Measurements from ENCODE around the gene IFT122. TPM values are rescaled to one million over a fixed set of nuclear protein-coding genes. Genes with fewer than 3 reads are reported as not detected.
A peak's percentile ranks its signal among the peaks of the same experiment; 100 is the strongest.
"Not testable (repeated sequence)": the region's sequence is repeated elsewhere in the genome, so short reads cannot be mapped to it uniquely, and the experiment has no call there.

IFT122 gene
- total RNA-seq, 2 experiments from 2014 or later: 22.7 to 26.7 TPM

DNA sequence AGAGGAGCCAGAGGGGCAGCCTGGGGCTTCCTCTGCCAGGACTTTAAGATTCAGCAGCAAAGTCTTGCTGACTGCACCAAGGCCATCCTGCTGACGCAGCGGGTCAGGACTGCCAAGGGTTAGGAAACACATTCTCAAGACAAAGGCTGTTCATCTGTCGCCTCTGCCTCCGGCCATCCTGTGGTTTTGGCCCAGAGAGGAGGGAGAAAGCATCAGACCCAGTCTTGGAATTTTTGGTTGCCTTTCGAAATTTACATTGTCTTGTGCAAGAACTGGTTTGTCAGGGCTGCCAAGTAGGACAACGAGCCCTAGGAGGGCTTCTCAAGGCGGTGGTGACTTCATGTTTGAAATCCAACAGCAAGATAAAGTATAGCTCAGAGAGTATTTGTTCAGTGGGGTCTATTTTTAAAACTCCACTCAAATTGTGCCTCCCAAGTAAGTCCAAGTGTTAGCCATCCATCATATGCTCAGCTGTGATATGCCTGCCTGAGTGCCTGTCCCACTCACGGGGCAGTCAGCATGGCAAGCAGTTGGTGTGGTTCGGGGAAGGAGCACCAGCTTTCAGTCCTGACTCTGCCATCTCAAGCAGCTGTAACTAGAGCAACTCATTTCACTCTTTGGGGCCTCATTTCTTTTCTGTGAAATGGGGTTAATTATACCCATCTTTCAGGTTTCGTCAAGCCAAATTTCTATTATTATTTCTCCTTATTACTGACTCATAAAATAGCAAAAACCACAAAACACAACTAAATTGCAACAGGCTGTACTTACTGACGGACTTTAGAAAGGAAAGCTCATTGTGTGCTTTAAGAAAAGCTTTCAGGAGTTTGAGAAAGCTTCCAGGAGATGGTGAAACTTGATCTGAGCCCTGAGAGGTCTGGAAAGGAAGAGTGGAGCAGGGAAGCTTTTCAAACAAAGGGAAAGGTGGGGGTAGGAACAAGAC is 46.0 kb downstream of the IFT122 start:
- Mint-ChIP-seq H3K9me3 (no peaks in the 10 kb centered on the region), H3K27ac (no peak overlapping the region), H3K27me3 (no peaks in the 10 kb centered on the region), H3K4me1 (ENCODE audit: low read depth) (peaks cover 13% of the 10 kb centered on the region), H3K4me3 (no peak overlapping the region), H3K36me3 (ENCODE audit: low read depth) (peaks cover 31% of the 10 kb centered on the region)
- H3K4me3 ChIP-seq (ENCODE audit: low read length): no peak overlapping the region
- H3K36me3 ChIP-seq (ENCODE audit: insufficient read depth, low read length): no peaks in the 10 kb centered on the region
- ChIA-PET CTCF (no interaction called here), POLR2A (interaction anchor here (0.7 kb wide), 1 partner anchor 837 kb away, joined by 3 read pairs; no protein-coding TSS in a partner anchor)
- peaks cover 21% of the 10 kb centered on the region for H3K4me1 ChIP-seq (ENCODE audit: insufficient read depth, low read length)
- no peak for TF ChIP-seq CTCF (IDR thresholded peaks at IDR 0.05)
- DNase-seq (peak in 2 of 14 experiments; percentile 18 to 33), ATAC-seq (ENCODE audit: poor library complexity) (no peak)
- H3K27ac ChIP-seq (ENCODE audit: low read depth in 1 of 2, low read length in 2 of 2): no peak overlapping the region
- no peaks in the 10 kb centered on the region for H3K27me3 ChIP-seq (ENCODE audit: control insufficient read depth in 1 of 2, insufficient read depth in 2 of 2, low read length in 2 of 2)
- intact Hi-C loops (cut with DNase I, micrococcal nuclease): no loop called here
- H3K9me3 ChIP-seq (ENCODE audit: control insufficient read depth in 1 of 2, insufficient read depth in 1 of 2, low read length in 2 of 2): no peaks in the 10 kb centered on the region

GRCh38 chr3:129486664-129487035 is 46.6 kb downstream of the IFT122 start:
- Histone ChIP-seq H3K9me3 (ENCODE audit: control insufficient read depth in 1 of 2, insufficient read depth in 1 of 2, low read length in 2 of 2) (no peaks in the 10 kb centered on the region), H3K4me3 (ENCODE audit: low read length) (no peak overlapping the region), H3K36me3 (ENCODE audit: insufficient read depth, low read length) (no peaks in the 10 kb centered on the region), H3K27me3 (ENCODE audit: control insufficient read depth in 1 of 2, insufficient read depth in 2 of 2, low read length in 2 of 2) (no peaks in the 10 kb centered on the region), H3K4me1 (ENCODE audit: insufficient read depth, low read length) (peaks cover 16% of the 10 kb centered on the region), H3K27ac (ENCODE audit: low read depth in 1 of 2, low read length in 2 of 2) (no peak overlapping the region)
- no peak for TF ChIP-seq CTCF (IDR thresholded peaks at IDR 0.05)
- H3K27me3 Mint-ChIP-seq: no peaks in the 10 kb centered on the region
- no peak for ATAC-seq (ENCODE audit: poor library complexity)
- H3K27ac Mint-ChIP-seq: no peak overlapping the region
- peaks cover 32% of the 10 kb centered on the region for H3K36me3 Mint-ChIP-seq (ENCODE audit: low read depth)
- POLR2A ChIA-PET: interaction anchor here (0.7 kb wide), 1 partner anchor 837 kb away, joined by 3 read pairs; no protein-coding TSS in a partner anchor
- intact Hi-C loops (cut with DNase I, micrococcal nuclease): no loop called here
- DNase-seq: no peak
- peaks cover 7% of the 10 kb centered on the region for H3K4me1 Mint-ChIP-seq (ENCODE audit: low read depth)
- no peaks in the 10 kb centered on the region for H3K9me3 Mint-ChIP-seq
- CTCF ChIA-PET: no interaction called here
- no peak overlapping the region for H3K4me3 Mint-ChIP-seq

GRCh38 chr3:129487183-129487867 is 47.3 kb downstream of the IFT122 start:
- ChIA-PET CTCF (no interaction called here), POLR2A (no interaction called here)
- no peak for ATAC-seq (ENCODE audit: poor library complexity)
- no peak overlapping the region for H3K4me3 Mint-ChIP-seq
- no peak for TF ChIP-seq CTCF (IDR thresholded peaks at IDR 0.05)
- H3K27ac Mint-ChIP-seq: no peak overlapping the region
- Histone ChIP-seq H3K4me3 (ENCODE audit: low read length) (no peak overlapping the region), H3K27ac (ENCODE audit: low read depth in 1 of 2, low read length in 2 of 2) (no peak overlapping the region), H3K4me1 (ENCODE audit: insufficient read depth, low read length) (peaks cover 9% of the 10 kb centered on the region), H3K27me3 (ENCODE audit: control insufficient read depth in 1 of 2, insufficient read depth in 2 of 2, low read length in 2 of 2) (no peaks in the 10 kb centered on the region), H3K9me3 (ENCODE audit: control insufficient read depth in 1 of 2, insufficient read depth in 1 of 2, low read length in 2 of 2) (no peaks in the 10 kb centered on the region), H3K36me3 (ENCODE audit: insufficient read depth, low read length) (peaks cover 4% of the 10 kb centered on the region)
- H3K27me3 Mint-ChIP-seq: no peaks in the 10 kb centered on the region
- H3K4me1 Mint-ChIP-seq (ENCODE audit: low read depth): no peaks in the 10 kb centered on the region
- H3K9me3 Mint-ChIP-seq: no peaks in the 10 kb centered on the region
- DNase-seq: no peak
- intact Hi-C loops (cut with DNase I, micrococcal nuclease): no loop called here
- H3K36me3 Mint-ChIP-seq (ENCODE audit: low read depth): peaks cover 33% of the 10 kb centered on the region

- DNase-seq; intact Hi-C loops (cut with DNase I, micrococcal nuclease); H3K4me1 ChIP-seq (ENCODE audit: insufficient read depth, low read length); ATAC-seq (ENCODE audit: poor library complexity); H3K27ac Mint-ChIP-seq; H3K27me3 Mint-ChIP-seq; H3K36me3 ChIP-seq (ENCODE audit: insufficient read depth, low read length); H3K27ac ChIP-seq (ENCODE audit: low read depth in 1 of 2, low read length in 2 of 2); H3K9me3 Mint-ChIP-seq; H3K9me3 ChIP-seq (ENCODE audit: control insufficient read depth in 1 of 2, insufficient read depth in 1 of 2, low read length in 2 of 2); POLR2A ChIA-PET; H3K4me3 ChIP-seq (ENCODE audit: low read length); CTCF ChIA-PET; H3K4me1 Mint-ChIP-seq (ENCODE audit: low read depth); H3K27me3 ChIP-seq (ENCODE audit: control insufficient read depth in 1 of 2, insufficient read depth in 2 of 2, low read length in 2 of 2); H3K4me3 Mint-ChIP-seq: not testable (repeated sequence)
- H3K36me3 Mint-ChIP-seq (ENCODE audit: low read depth): peaks cover 34% of the 10 kb centered on the region
Measured at GRCh38 chr3:129487868-129488335, 47.9 kb downstream of the IFT122 start.

DNA sequence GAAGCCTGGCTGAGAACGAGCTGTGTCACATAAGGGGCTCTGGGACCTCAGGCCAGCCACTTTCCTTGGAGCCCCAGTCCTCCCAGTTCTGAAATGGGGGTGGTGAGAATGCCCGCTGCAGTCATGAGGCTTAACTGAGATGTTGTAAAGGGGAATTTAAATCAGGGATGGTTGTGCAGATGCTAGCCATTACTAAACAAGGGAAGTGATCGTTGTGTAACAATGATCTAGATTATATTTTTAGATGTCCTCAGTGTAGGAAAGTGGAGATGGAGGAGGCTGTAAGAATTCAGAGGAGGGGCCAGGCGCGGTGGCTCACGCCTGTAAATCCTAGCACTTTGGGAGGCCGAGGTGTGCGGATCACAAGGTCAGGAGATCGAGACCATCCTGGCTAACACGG is 49.2 kb downstream of the IFT122 start:
- H3K9me3 Mint-ChIP-seq; H3K27ac Mint-ChIP-seq; H3K4me3 ChIP-seq (ENCODE audit: low read length); ATAC-seq (ENCODE audit: poor library complexity); intact Hi-C loops (cut with DNase I, micrococcal nuclease); H3K4me1 ChIP-seq (ENCODE audit: insufficient read depth, low read length); H3K4me3 Mint-ChIP-seq; H3K27ac ChIP-seq (ENCODE audit: low read depth in 1 of 2, low read length in 2 of 2); POLR2A ChIA-PET; H3K27me3 ChIP-seq (ENCODE audit: control insufficient read depth in 1 of 2, insufficient read depth in 2 of 2, low read length in 2 of 2); H3K9me3 ChIP-seq (ENCODE audit: control insufficient read depth in 1 of 2, insufficient read depth in 1 of 2, low read length in 2 of 2); H3K4me1 Mint-ChIP-seq (ENCODE audit: low read depth); H3K36me3 ChIP-seq (ENCODE audit: insufficient read depth, low read length); H3K27me3 Mint-ChIP-seq: not testable (repeated sequence)
- DNase-seq: peak in 2 of 14 experiments; percentile 14 to 21
- peaks cover 40% of the 10 kb centered on the region for H3K36me3 Mint-ChIP-seq (ENCODE audit: low read depth)
- CTCF ChIA-PET: interaction anchor here (1.4 kb wide), 1 partner anchor 137 kb away, joined by 3 read pairs; no protein-coding TSS in a partner anchor
